ENCODE measurements around the gene MIPOL1. TPM values are rescaled to one million over a fixed set of nuclear protein-coding genes. Genes with fewer than 3 reads are reported as not detected.

The MIPOL1 gene
- total and polyA plus RNA-seq, 12 donors: 1.1 to 9.2 (median 5.4) TPM

- H3K4me1 ChIP-seq: peaks cover 0 to 15% (median 7%) of the 10 kb centered on the region in 9 donors
- H3K27me3 ChIP-seq: peaks cover 0 to 4% (median 0%) of the 10 kb centered on the region in 7 donors
- DNase-seq (no peak), ATAC-seq (no peak)
- WGBS, 2 donors: 90 to 91% methylated on average over 2 of the region's 2 CpGs
- H3K9me3 ChIP-seq: peaks cover 0 to 7% (median 0%) of the 10 kb centered on the region in 11 donors
- no peak for TF ChIP-seq CTCF (IDR thresholded peaks at IDR 0.05)
- no peak overlapping the region for H3K4me3 ChIP-seq
- no peaks in the 10 kb centered on the region for H3K36me3 ChIP-seq
- no peak overlapping the region for H3K27ac ChIP-seq
- intact Hi-C loops (cut with DNase I): no loop called here
Measured at GRCh38 chr14:37194698-37195097, 3.0 kb upstream of the MIPOL1 start.

GRCh38 chr14:37195327-37195726 lies 2.4 kb upstream of the MIPOL1 start:
- 71 to 81% methylated on average over 1 of the region's 1 CpG for WGBS, 2 donors
- no peak overlapping the region for H3K4me3 ChIP-seq
- peaks cover 0 to 15% (median 7%) of the 10 kb centered on the region in 9 donors for H3K4me1 ChIP-seq
- no peak for TF ChIP-seq CTCF (IDR thresholded peaks at IDR 0.05)
- H3K9me3 ChIP-seq: peaks cover 0 to under 1% (median 0%) of the 10 kb centered on the region in 11 donors
- intact Hi-C loops (cut with DNase I): no loop called here
- H3K27me3 ChIP-seq: peaks cover 0 to 4% (median 0%) of the 10 kb centered on the region in 7 donors
- H3K36me3 ChIP-seq: no peaks in the 10 kb centered on the region
- no peak overlapping the region for H3K27ac ChIP-seq
- ATAC-seq: no peak
- no peak for DNase-seq

GRCh38 chr14:37196604-37197420 lies 925 bp upstream of the MIPOL1 start:
- Histone ChIP-seq H3K27ac (peak overlapping the region in 8 of 10 donors; percentile 70 to 91 (median 85)), H3K4me3 (peak overlapping the region in 9 of 10 donors; percentile 58 to 80 (median 65)), H3K4me1 (peaks cover 0 to 15% (median 7%) of the 10 kb centered on the region in 9 donors), H3K27me3 (peaks cover 0 to 4% (median 0%) of the 10 kb centered on the region in 7 donors), H3K9me3 (no peaks in the 10 kb centered on the region), H3K36me3 (no peaks in the 10 kb centered on the region)
- no peak for TF ChIP-seq CTCF (IDR thresholded peaks at IDR 0.05)
- intact Hi-C loops (cut with DNase I): loop anchor here in 1 of 10 donors (1.0 kb wide), 1 partner anchor 25 kb away; the partner anchor contains the start of gene SLC25A21
- no peak for ATAC-seq
- 93% methylated on average over 17 of the region's 17 CpGs for WGBS, 2 donors
- no peak for DNase-seq

DNA sequence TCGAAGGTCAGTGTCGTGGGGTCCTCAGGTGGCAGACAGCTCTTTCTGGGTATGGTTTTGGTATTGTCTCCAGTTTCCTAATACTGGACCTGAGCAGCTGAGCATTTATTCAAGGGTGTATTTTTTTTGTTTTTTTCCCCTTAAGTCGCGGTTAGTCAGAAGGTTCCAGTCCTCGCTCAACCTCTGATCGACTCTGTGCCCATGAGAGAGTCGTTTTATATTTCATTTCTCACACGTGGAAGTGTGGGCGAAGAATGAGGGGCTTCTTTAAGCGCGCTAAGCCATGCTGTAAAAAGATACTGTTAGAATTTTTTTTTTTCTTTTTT lies 499 bp downstream of the MIPOL1 start:
- no peak for TF ChIP-seq CTCF (IDR thresholded peaks at IDR 0.05)
- H3K4me3 ChIP-seq: peak overlapping the region; percentile 41 to 80 (median 64)
- peak in 2 of 8 donors; percentile 3 to 20 for ATAC-seq
- H3K27me3 ChIP-seq: peaks cover 0 to 4% (median 0%) of the 10 kb centered on the region in 7 donors
- intact Hi-C loops (cut with DNase I): loop anchor here in 1 of 10 donors (2.0 kb wide), 1 partner anchor 61 kb away; no protein-coding TSS in a partner anchor
- 14 to 21% methylated on average over 11 of the region's 11 CpGs for WGBS, 2 donors
- H3K27ac ChIP-seq: peak overlapping the region; percentile 31 to 91 (median 84)
- H3K36me3 ChIP-seq: no peaks in the 10 kb centered on the region
- DNase-seq: no peak
- peaks cover 0 to 15% (median 7%) of the 10 kb centered on the region in 9 donors for H3K4me1 ChIP-seq
- H3K9me3 ChIP-seq: no peaks in the 10 kb centered on the region
